Measurements from ENCODE around the gene ARFGEF3.

GRCh38 chr6:138374815-138375214 is 213.1 kb downstream of the ARFGEF3 start:
- TF ChIP-seq CTCF (IDR thresholded peaks at IDR 0.05) (no peak), POLR2A (IDR thresholded peaks at IDR 0.05) (no peak)
